Measurements from ENCODE around the gene CLNK. TPM values are rescaled to one million over a fixed set of nuclear protein-coding genes. Genes with fewer than 3 reads are reported as not detected.

Gene CLNK
- total and polyA plus RNA-seq, 2 of the 8 experiments (the other 6 are each of a cell fraction or from before 2014, with no cell fraction given), result not detected

- DNase-seq (ENCODE audit: low read depth in 1 of 2, low spot score in 2 of 2) (no peak), FAIRE-seq (no peak)
- H4K8ac ChIP-seq (ENCODE audit: extremely low read depth, insufficient read depth, low read length), result no peak overlapping the region
- H3K14ac ChIP-seq (ENCODE audit: insufficient read length), result no peak overlapping the region
- H2AK5ac ChIP-seq (ENCODE audit: low read depth, low read length), result no peak overlapping the region
- H3K56ac ChIP-seq (replicated peaks; ENCODE audit: insufficient read length, low read depth, low read length), result no peak overlapping the region
- H4K20me1 ChIP-seq (replicated peaks in 1 of 2; ENCODE audit: control insufficient read depth in 1 of 2, insufficient read depth in 2 of 2, low read length in 2 of 2), result no peaks in the 10 kb centered on the region
- no peak overlapping the region for H2BK20ac ChIP-seq (ENCODE audit: low read length)
- no peak overlapping the region for H3K23ac ChIP-seq (ENCODE audit: insufficient read length)
- no peak overlapping the region for H2BK15ac ChIP-seq (ENCODE audit: low read length)
- H3K4me2 ChIP-seq (ENCODE audit: insufficient read depth in 1 of 2, low read depth in 2 of 2, low read length in 2 of 2), result no peak overlapping the region
- no peak overlapping the region for H3K27ac ChIP-seq (ENCODE audit: low read depth, low read length)
- H3K23me2 ChIP-seq (ENCODE audit: low read depth, low read length), result no peaks in the 10 kb centered on the region
- H4K5ac ChIP-seq (ENCODE audit: insufficient read length, low read depth, low read length), result no peak overlapping the region
- H3K36me3 ChIP-seq (ENCODE audit: control insufficient read depth in 2 of 4, insufficient read depth in 4 of 4, low read length in 3 of 4), result no peaks in the 10 kb centered on the region
- no peaks in the 10 kb centered on the region for H3K9me3 ChIP-seq (ENCODE audit: insufficient read depth in 2 of 2, low read depth in 1 of 2, low read length in 1 of 2)
- H3K18ac ChIP-seq (ENCODE audit: extremely low read depth, low read length), result no peak overlapping the region
- POLR2A ChIA-PET (ENCODE audit: partially characterized antibody), result no interaction called here
- WGBS, 2 experiments (ENCODE audit: extremely low coverage in 1 of 2, insufficient coverage in 1 of 2, insufficient read length in 1 of 2, insufficient replicate concordance in 2 of 2, low coverage in 1 of 2, low lambda C conversion rate in 2 of 2, missing lambda C conversion rate in 1 of 2), result 85% methylated on average over 3 of the region's 3 CpGs; no CpG with 5 or more reads in 1 of the 2 experiments
- H3K27me3 ChIP-seq (replicated peaks in 1 of 4; ENCODE audit: control insufficient read depth in 3 of 4, extremely low read depth in 1 of 4, insufficient read depth in 3 of 4, low read length in 3 of 4), result no peaks in the 10 kb centered on the region
- H2BK120ac ChIP-seq (replicated peaks; ENCODE audit: low read depth, low read length), result no peak overlapping the region
- no peak overlapping the region for H4K91ac ChIP-seq (replicated peaks; ENCODE audit: insufficient read length, low read length)
- no peaks in the 10 kb centered on the region for H3K79me1 ChIP-seq (ENCODE audit: low read depth, low read length)
- no peak overlapping the region for H2AFZ ChIP-seq (ENCODE audit: low read length)
- H3K4me3 ChIP-seq (ENCODE audit: extremely low read depth in 1 of 4, insufficient read depth in 2 of 4, low read depth in 3 of 4, low read length in 4 of 4), result no peak overlapping the region
- H2BK5ac ChIP-seq (ENCODE audit: low read depth, low read length), result no peak overlapping the region
- H3K4ac ChIP-seq (replicated peaks; ENCODE audit: insufficient read length, low read depth, low read length), result no peak overlapping the region
- no peaks in the 10 kb centered on the region for H3K79me2 ChIP-seq (ENCODE audit: control insufficient read depth in 1 of 2, insufficient read depth in 2 of 2, low read length in 2 of 2)
- H3K4me1 ChIP-seq (replicated peaks in 1 of 4; ENCODE audit: control insufficient read depth in 3 of 4, insufficient read depth in 4 of 4, low read length in 3 of 4), result no peaks in the 10 kb centered on the region
- H2BK12ac ChIP-seq (ENCODE audit: low read depth, low read length), result no peak overlapping the region
- H3K9ac ChIP-seq (replicated peaks in 1 of 4; ENCODE audit: extremely low read depth in 1 of 4, low read depth in 3 of 4, low read length in 3 of 4), result no peak overlapping the region
- CTCF ChIA-PET (ENCODE audit: partially characterized antibody), result interaction anchor here (0.6 to 1.7 kb wide), 2 partner anchors 12 to 448 kb away, joined by 3 to 6 read pairs; no protein-coding TSS in a partner anchor
- TF ChIP-seq TCF12 (IDR thresholded peaks at IDR 0.05; ENCODE audit: low read depth, low read length), result no peak
- TF ChIP-seq RNF2 (IDR thresholded peaks at IDR 0.05; ENCODE audit: borderline replicate concordance, low read depth, low read length, missing control alignments, poor library complexity, severe bottlenecking), result no peak
- no peak for TF ChIP-seq KDM5A (IDR thresholded peaks at IDR 0.05; ENCODE audit: low read length)
- TF ChIP-seq JUN (IDR thresholded peaks at IDR 0.05; ENCODE audit: low read depth, low read length), result no peak
- no peak for TF ChIP-seq TBP (IDR thresholded peaks at IDR 0.05; ENCODE audit: low read depth, low read length)
- TF ChIP-seq CTCF (IDR thresholded peaks at IDR 0.05; ENCODE audit: control extremely low read depth in 1 of 3, insufficient read depth in 1 of 3, low read depth in 1 of 3, low read length in 3 of 3), result no peak
- no peak for TF ChIP-seq CBX5 (IDR thresholded peaks at IDR 0.05; ENCODE audit: low read depth, low read length)
- TF ChIP-seq SAP30 (IDR thresholded peaks at IDR 0.05; ENCODE audit: insufficient read depth, insufficient replicate concordance, low read length), result no peak
- TF ChIP-seq CREB1 (IDR thresholded peaks at IDR 0.05), result no peak
- no peak for TF ChIP-seq CHD1 (IDR thresholded peaks at IDR 0.05; ENCODE audit: low read depth, low read length)
- TF ChIP-seq POLR2A (IDR thresholded peaks at IDR 0.05; ENCODE audit: control extremely low read depth in 1 of 2, low read depth in 2 of 2, low read length in 2 of 2), result no peak
- TF ChIP-seq MAX (IDR thresholded peaks at IDR 0.05), result no peak
Observed at GRCh38 chr4:10607206-10607605, 77.4 kb downstream of the CLNK start.
